Thyroid gland (tissue), 4 donors: Measurements from ENCODE around the gene AP3B1.

Experiments
- CTCF ChIP-seq, 6 experiments: fragments of 200-600 bp in 3 of 6; fragments of 450-650 bp in 3 of 6; sonication (generic) in 3 of 6; IDR thresholded peaks; one replicate each; pipeline ENCODE4 v1.5.1; 2016 to 2019; ENCODE audit warnings: antibody characterized with exemption in 6 of 6, mild to moderate bottlenecking in 2 of 6, inconsistent platforms in 1 of 6, moderate library complexity in 1 of 6
- POLR2A ChIP-seq, 2 donors: fragments of 450-650 bp; IDR thresholded peaks; one replicate each; pipeline ENCODE4 v1.6.1; 2017; ENCODE audit warnings: antibody characterized with exemption in 2 of 2, mild to moderate bottlenecking in 2 of 2, moderate library complexity in 1 of 2

GRCh38 chr5:78288246-78288645 lies 6.3 kb downstream of the AP3B1 start:
- no peak for TF ChIP-seq CTCF (IDR thresholded peaks at IDR 0.05)
- no peak for TF ChIP-seq POLR2A (IDR thresholded peaks at IDR 0.05)
